Measurements from ENCODE around the gene MAP2K5. TPM values are rescaled to one million over a fixed set of nuclear protein-coding genes. Genes with fewer than 3 reads are reported as not detected.

Gene MAP2K5
- total RNA-seq, 1 experiment from 2014 or later, result 22.2 TPM

DNA sequence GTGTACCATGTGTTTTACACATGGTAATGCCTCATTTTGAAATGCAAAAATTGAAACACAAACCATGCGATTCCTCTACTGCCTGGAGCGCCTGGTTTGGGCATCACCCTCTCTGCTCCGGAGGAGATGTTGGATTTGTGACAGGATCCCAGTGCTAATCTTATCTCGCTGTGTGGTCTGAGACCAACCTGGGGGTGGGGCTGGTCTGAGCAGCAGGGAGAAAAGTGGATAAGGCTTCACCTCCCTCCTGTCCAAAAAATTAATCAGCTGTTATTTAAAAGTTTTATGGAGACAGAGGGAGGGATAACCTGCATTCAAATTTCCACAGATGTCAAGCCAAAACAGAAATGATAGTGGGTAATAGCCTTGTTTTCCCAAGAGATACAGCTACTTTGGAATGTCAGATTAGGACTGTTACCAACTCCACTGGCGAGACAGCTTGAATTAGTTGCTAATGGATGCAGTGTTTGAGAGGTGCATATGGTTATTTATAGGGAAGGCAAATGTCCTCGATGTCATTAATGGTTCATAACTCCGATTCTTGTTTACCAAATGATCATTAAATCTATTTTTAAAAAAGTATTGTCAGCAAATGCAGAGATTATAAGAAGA is 228.8 kb downstream of the MAP2K5 start:
- H3K9me3 Mint-ChIP-seq (ENCODE audit: low read depth, unreplicated experiment), result no peaks in the 10 kb centered on the region
- H3K27me3 Mint-ChIP-seq (ENCODE audit: unreplicated experiment), result no peaks in the 10 kb centered on the region
- intact Hi-C loops (cut with micrococcal nuclease; ENCODE audit: unreplicated experiment), result no loop called here
- CTCF ChIA-PET, result no interaction called here
- TF ChIP-seq, protein P1, sequence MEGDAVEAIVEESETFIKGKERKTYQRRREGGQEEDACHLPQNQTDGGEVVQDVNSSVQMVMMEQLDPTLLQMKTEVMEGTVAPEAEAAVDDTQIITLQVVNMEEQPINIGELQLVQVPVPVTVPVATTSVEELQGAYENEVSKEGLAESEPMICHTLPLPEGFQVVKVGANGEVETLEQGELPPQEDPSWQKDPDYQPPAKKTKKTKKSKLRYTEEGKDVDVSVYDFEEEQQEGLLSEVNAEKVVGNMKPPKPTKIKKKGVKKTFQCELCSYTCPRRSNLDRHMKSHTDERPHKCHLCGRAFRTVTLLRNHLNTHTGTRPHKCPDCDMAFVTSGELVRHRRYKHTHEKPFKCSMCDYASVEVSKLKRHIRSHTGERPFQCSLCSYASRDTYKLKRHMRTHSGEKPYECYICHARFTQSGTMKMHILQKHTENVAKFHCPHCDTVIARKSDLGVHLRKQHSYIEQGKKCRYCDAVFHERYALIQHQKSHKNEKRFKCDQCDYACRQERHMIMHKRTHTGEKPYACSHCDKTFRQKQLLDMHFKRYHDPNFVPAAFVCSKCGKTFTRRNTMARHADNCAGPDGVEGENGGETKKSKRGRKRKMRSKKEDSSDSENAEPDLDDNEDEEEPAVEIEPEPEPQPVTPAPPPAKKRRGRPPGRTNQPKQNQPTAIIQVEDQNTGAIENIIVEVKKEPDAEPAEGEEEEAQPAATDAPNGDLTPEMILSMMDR (IDR thresholded peaks at IDR 0.05; ENCODE audit: unreplicated experiment), result no peak
- H3K36me3 Mint-ChIP-seq (ENCODE audit: insufficient read depth, unreplicated experiment), result no peaks in the 10 kb centered on the region
- H3K27ac Mint-ChIP-seq (ENCODE audit: unreplicated experiment), result no peak overlapping the region
- BruUV-seq (replicated peaks), result no TSS peak
- H3K4me3 Mint-ChIP-seq (ENCODE audit: low read depth, unreplicated experiment), result no peak overlapping the region
- no peak for DNase-seq
- H3K4me1 Mint-ChIP-seq (ENCODE audit: low read depth, unreplicated experiment), result peaks cover 3% of the 10 kb centered on the region

DNA sequence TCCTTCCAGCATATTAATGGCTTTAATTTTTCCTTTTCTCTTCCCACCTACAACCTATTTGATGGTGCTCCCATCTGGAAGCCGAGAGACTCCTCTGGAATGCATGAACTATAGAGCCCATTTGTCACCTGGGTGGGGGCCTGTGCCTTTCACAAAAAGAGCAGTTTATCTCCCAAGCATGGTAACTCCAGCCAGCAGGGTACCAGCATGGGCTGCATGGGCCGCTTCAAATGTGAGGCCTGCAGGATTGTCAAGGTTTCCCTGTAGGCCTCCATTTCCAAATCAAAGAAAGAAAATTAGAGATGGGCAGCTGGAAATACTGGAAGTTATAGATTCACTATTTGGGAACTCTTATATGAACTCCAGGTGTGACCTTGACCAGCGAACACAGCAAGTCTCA is 232.1 kb downstream of the MAP2K5 start:
- intact Hi-C loops (cut with micrococcal nuclease; ENCODE audit: unreplicated experiment), result no loop called here
- Mint-ChIP-seq H3K27ac (ENCODE audit: unreplicated experiment) (no peak overlapping the region), H3K36me3 (ENCODE audit: insufficient read depth, unreplicated experiment) (no peaks in the 10 kb centered on the region), H3K9me3 (ENCODE audit: low read depth, unreplicated experiment) (no peaks in the 10 kb centered on the region), H3K27me3 (ENCODE audit: unreplicated experiment) (no peaks in the 10 kb centered on the region), H3K4me3 (ENCODE audit: low read depth, unreplicated experiment) (no peak overlapping the region), H3K4me1 (ENCODE audit: low read depth, unreplicated experiment) (peaks cover 2% of the 10 kb centered on the region)
- no peak for DNase-seq
- TF ChIP-seq, protein P1 (IDR thresholded peaks at IDR 0.05; ENCODE audit: unreplicated experiment), result no peak
- BruUV-seq (replicated peaks), result no TSS peak
- CTCF ChIA-PET, result no interaction called here

- Mint-ChIP-seq H3K4me3 (ENCODE audit: low read depth, unreplicated experiment) (no peak overlapping the region), H3K36me3 (ENCODE audit: insufficient read depth, unreplicated experiment) (no peaks in the 10 kb centered on the region), H3K27me3 (ENCODE audit: unreplicated experiment) (no peaks in the 10 kb centered on the region), H3K27ac (ENCODE audit: unreplicated experiment) (no peak overlapping the region), H3K4me1 (ENCODE audit: low read depth, unreplicated experiment) (peaks cover 8% of the 10 kb centered on the region), H3K9me3 (ENCODE audit: low read depth, unreplicated experiment) (no peaks in the 10 kb centered on the region)
- intact Hi-C loops (cut with micrococcal nuclease; ENCODE audit: unreplicated experiment), result no loop called here
- no peak for DNase-seq
- TF ChIP-seq, protein P1 (IDR thresholded peaks at IDR 0.05; ENCODE audit: unreplicated experiment), result no peak
- BruUV-seq (replicated peaks), result no TSS peak
- CTCF ChIA-PET, result no interaction called here
Measured at GRCh38 chr15:67775250-67775649, 232.7 kb downstream of the MAP2K5 start.

- Mint-ChIP-seq H3K27ac (ENCODE audit: unreplicated experiment) (no peak overlapping the region), H3K9me3 (ENCODE audit: low read depth, unreplicated experiment) (no peaks in the 10 kb centered on the region), H3K4me1 (ENCODE audit: low read depth, unreplicated experiment) (peaks cover 10% of the 10 kb centered on the region), H3K4me3 (ENCODE audit: low read depth, unreplicated experiment) (no peak overlapping the region), H3K27me3 (ENCODE audit: unreplicated experiment) (no peaks in the 10 kb centered on the region), H3K36me3 (ENCODE audit: insufficient read depth, unreplicated experiment) (no peaks in the 10 kb centered on the region)
- CTCF ChIA-PET, result no interaction called here
- DNase-seq, result no peak
- intact Hi-C loops (cut with micrococcal nuclease; ENCODE audit: unreplicated experiment), result no loop called here
- TF ChIP-seq, protein P1 (IDR thresholded peaks at IDR 0.05; ENCODE audit: unreplicated experiment), result no peak
- no TSS peak for BruUV-seq (replicated peaks)
Measured at GRCh38 chr15:67775998-67776397, 233.5 kb downstream of the MAP2K5 start.

Measured in Calu3 (cell line).